GM12878 (cell line): ENCODE data around the gene ODAD2. TPM values are rescaled to one million over a fixed set of nuclear protein-coding genes. Genes with fewer than 3 reads are reported as not detected.

Source experiments
- ATAC-seq: fragments of 200-7000 bp; cut with Tn5 transposase; 3 replicates; pipeline ENCODE4 v1.9.1; 2020; ENCODE audit warnings: mild to moderate bottlenecking, moderate library complexity
- BruUV-seq: library from RNA; stranded (reverse); fragments of 400-500 nt; replicated peaks from 2 replicates; lab custom pipeline; 2021; lab: Mats Ljungman, UMichigan
- CTCF ChIA-PET: fragments of 300-600 bp; sonication (Branson Sonifier 250); formaldehyde crosslinking; extraction: SDS; loops from one replicate; lab custom pipeline; 2021; ENCODE audit warnings: inconsistent platforms; lab: Yijun Ruan, JAX
- POLR2A ChIA-PET: fragments of 350-600 bp; formaldehyde crosslinking; extraction: SDS; loops from one replicate; lab custom pipeline; 2021; ENCODE audit warnings: inconsistent platforms; lab: Charles Lee
- RAD21 ChIA-PET: fragments of 300-600 bp; sonication (Branson Sonifier 250); formaldehyde crosslinking; loops from one replicate; lab custom pipeline; 2023; ENCODE audit warnings: antibody characterized with exemption; ENCODE audit not compliant: unreplicated experiment; lab: Charles Lee
- SMC1A ChIA-PET: fragments of 300-600 bp; sonication (Branson Sonifier 250); formaldehyde crosslinking; loops from one replicate; lab custom pipeline; 2023; ENCODE audit not compliant: unreplicated experiment, uncharacterized antibody; lab: Charles Lee
- DNase-seq: peaks from one replicate; pipeline ENCODE4 v3.0.0-alpha.2; 2011; ENCODE audit warnings: low read depth, low spot score
- FAIRE-seq: peaks from 3 replicates; lab custom pipeline; 2011; peaks lifted over from hg19 to GRCh38; lab: Jason Lieb, UNC
- H2AFZ ChIP-seq: 2 replicates; pipeline ENCODE4 v1.6.0; 2011; ENCODE audit warnings: low read depth, low read length, control low read depth; ENCODE audit not compliant: control insufficient read depth
- H3K27ac ChIP-seq: 2 replicates; pipeline ENCODE4 v1.5.1; 2011; ENCODE audit warnings: control low read depth; ENCODE audit not compliant: control insufficient read depth, insufficient read depth
- H3K27me3 ChIP-seq, 2 experiments: replicated peaks in 1 of 2; 2 replicates each; pipeline versions ENCODE4 v1.6.0 to v1.6.1; 2011; ENCODE audit warnings: low read length in 1 of 2; ENCODE audit not compliant: control insufficient read depth in 2 of 2, insufficient read depth in 2 of 2
- H3K36me3 ChIP-seq, 2 experiments: 2 replicates each; pipeline ENCODE4 v1.5.1; 2011; ENCODE audit warnings: low read length in 1 of 2; ENCODE audit not compliant: control insufficient read depth in 2 of 2, insufficient read depth in 2 of 2
- H3K4me1 ChIP-seq: 2 replicates; pipeline ENCODE4 v1.6.1; 2011; ENCODE audit warnings: mild to moderate bottlenecking, low read length, moderate library complexity, mixed read lengths; ENCODE audit not compliant: control insufficient read depth, insufficient read depth
- H3K4me2 ChIP-seq: 2 replicates; pipeline ENCODE4 v1.6.0; 2011; ENCODE audit warnings: control low read depth; ENCODE audit not compliant: control insufficient read depth, insufficient read depth
- H3K4me3 ChIP-seq: fragments of 200-600 bp; sonication (generic); 2 replicates; pipeline ENCODE4 v1.5.1; 2016
- H3K79me2 ChIP-seq: 2 replicates; pipeline ENCODE4 v1.6.0; 2011; ENCODE audit warnings: low read length; ENCODE audit not compliant: control insufficient read depth, insufficient read depth
- H3K9ac ChIP-seq: 2 replicates; pipeline ENCODE4 v1.8.0; 2011; ENCODE audit warnings: low read length, control low read depth, mixed read lengths; ENCODE audit not compliant: control insufficient read depth, insufficient read depth
- H3K9me3 ChIP-seq: replicated peaks from 3 replicates; pipeline ENCODE4 v1.5.1; 2011; ENCODE audit warnings: mild to moderate bottlenecking, low read length; ENCODE audit not compliant: control insufficient read depth, insufficient read depth
- H4K20me1 ChIP-seq: 2 replicates; pipeline ENCODE4 v1.6.0; 2011; ENCODE audit not compliant: control insufficient read depth, insufficient read depth
- BACH1 ChIP-seq: fragments of 450-650 bp; IDR thresholded peaks from 2 replicates; pipeline ENCODE4 v1.6.1; 2017; ENCODE audit warnings: mild to moderate bottlenecking, borderline replicate concordance
- EP300 ChIP-seq, 2 experiments: fragments of 150-350 bp in 1 of 2; IDR thresholded peaks; 2 replicates each; pipeline ENCODE4 v1.6.1; 2011 to 2012; ENCODE audit warnings: low read depth in 2 of 2, low read length in 2 of 2, borderline replicate concordance in 1 of 2, improper control_type of control experiment in 1 of 2, inconsistent platforms in 1 of 2; ENCODE audit not compliant: control insufficient read depth in 1 of 2
- LARP7 ChIP-seq: fragments of 450-650 bp; IDR thresholded peaks from 2 replicates; pipeline ENCODE4 v1.6.1; 2017; ENCODE audit warnings: mild to moderate bottlenecking
- NFXL1 ChIP-seq: fragments of 450-650 bp; IDR thresholded peaks from 2 replicates; pipeline ENCODE4 v1.6.1; 2017; ENCODE audit warnings: antibody characterized with exemption, mild to moderate bottlenecking, borderline replicate concordance
- NFYB ChIP-seq: IDR thresholded peaks from 2 replicates; pipeline ENCODE4 v1.6.1; 2011; ENCODE audit warnings: low read depth, mild to moderate bottlenecking, low read length, improper control_type of control experiment, moderate library complexity; ENCODE audit not compliant: insufficient read depth
- POLR2A ChIP-seq: IDR thresholded peaks from 2 replicates; pipeline ENCODE4 v1.6.1; 2011; ENCODE audit warnings: low read depth, mild to moderate bottlenecking, low read length
- RELA ChIP-seq: fragments of 450-650 bp; IDR thresholded peaks from 2 replicates; pipeline ENCODE4 v1.8.0; 2014; ENCODE audit warnings: borderline replicate concordance; ENCODE audit not compliant: partially characterized antibody
- SMAD5 ChIP-seq: IDR thresholded peaks from 2 replicates; pipeline ENCODE4 v1.6.1; 2016; ENCODE audit warnings: antibody characterized with exemption, low read depth
- ZNF622 ChIP-seq: fragments of 450-650 bp; IDR thresholded peaks from 2 replicates; pipeline ENCODE4 v1.6.1; 2017; ENCODE audit warnings: mild to moderate bottlenecking, inconsistent platforms
- WGBS: methylation state at CpG from one replicate; pipeline ENCODE4 v1.1.6; 2016; ENCODE audit warnings: low lambda C conversion rate; ENCODE audit not compliant: insufficient replicate concordance, insufficient coverage; ENCODE audit errors: missing lambda C conversion rate; 5-methylcytosine and 5-hydroxymethylcytosine counted together
- in situ Hi-C: fragments of 300-500 bp; cut with MboI; formaldehyde crosslinking; loops from 9 replicates; pipeline ENCODE4 v1.14.3; 2018; ENCODE audit warnings: mixed read lengths
- intact Hi-C: fragments of 100-400 bp; cut with micrococcal nuclease; formaldehyde crosslinking; loops from one replicate; pipeline ENCODE4 v1.14.2; 2022; ENCODE audit not compliant: unreplicated experiment
- polyA plus RNA-seq, 11 experiments: library from polyadenylated mRNA; depleted of rRNA in 4 of 11; unstranded in 6 of 11; stranded (reverse) in 5 of 11; fragments of >200 nt; fragmentation: Nextera tagmentation in 4 of 11; fragmentation: Illumina TruSeq in 1 of 11; extraction: Ambion mirVana in 4 of 11; extraction: Trizol in 1 of 11; gene quantifications; 1 replicate in 1 of 11; 2 replicates in 10 of 11; pipeline versions ENCODE4 v1.2.1 to v1.2.3, GENCODE V29; 2011 to 2016; ENCODE audit warnings: inconsistent platforms in 2 of 11, missing spikeins in 2 of 11, low read depth in 1 of 11
- total RNA-seq, 4 experiments: library from RNA; depleted of rRNA in 3 of 4; stranded (reverse); fragments of >200 nt in 3 of 4; fragmentation: Illumina TruSeq in 1 of 4; extraction: Trizol in 1 of 4; gene quantifications; 2 replicates each; pipeline versions ENCODE4 v1.2.1 to v1.2.3, GENCODE V29; 2013 to 2021
- TF ChIP-seq, protein P1 (sequence below): IDR thresholded peaks from 2 replicates; pipeline ENCODE4 v1.6.1; 2011; ENCODE audit warnings: low read depth, mild to moderate bottlenecking, low read length, moderate library complexity, borderline replicate concordance; ENCODE audit errors: extremely low read depth
- TF ChIP-seq, protein P2 (sequence below): IDR thresholded peaks from 2 replicates; pipeline ENCODE4 v1.6.1; 2012; ENCODE audit warnings: mild to moderate bottlenecking, low read depth, low read length
- TF ChIP-seq, protein P3 (sequence below): IDR thresholded peaks from 2 replicates; pipeline ENCODE4 v1.6.1; 2012; ENCODE audit warnings: improper control_type of control experiment, low read depth, low read length; ENCODE audit not compliant: insufficient replicate concordance

Gene ODAD2
- total and polyA plus RNA-seq, 10 of the 15 experiments (the other 5 are each of a cell fraction or from before 2014, with no cell fraction given), result not detected

DNA sequence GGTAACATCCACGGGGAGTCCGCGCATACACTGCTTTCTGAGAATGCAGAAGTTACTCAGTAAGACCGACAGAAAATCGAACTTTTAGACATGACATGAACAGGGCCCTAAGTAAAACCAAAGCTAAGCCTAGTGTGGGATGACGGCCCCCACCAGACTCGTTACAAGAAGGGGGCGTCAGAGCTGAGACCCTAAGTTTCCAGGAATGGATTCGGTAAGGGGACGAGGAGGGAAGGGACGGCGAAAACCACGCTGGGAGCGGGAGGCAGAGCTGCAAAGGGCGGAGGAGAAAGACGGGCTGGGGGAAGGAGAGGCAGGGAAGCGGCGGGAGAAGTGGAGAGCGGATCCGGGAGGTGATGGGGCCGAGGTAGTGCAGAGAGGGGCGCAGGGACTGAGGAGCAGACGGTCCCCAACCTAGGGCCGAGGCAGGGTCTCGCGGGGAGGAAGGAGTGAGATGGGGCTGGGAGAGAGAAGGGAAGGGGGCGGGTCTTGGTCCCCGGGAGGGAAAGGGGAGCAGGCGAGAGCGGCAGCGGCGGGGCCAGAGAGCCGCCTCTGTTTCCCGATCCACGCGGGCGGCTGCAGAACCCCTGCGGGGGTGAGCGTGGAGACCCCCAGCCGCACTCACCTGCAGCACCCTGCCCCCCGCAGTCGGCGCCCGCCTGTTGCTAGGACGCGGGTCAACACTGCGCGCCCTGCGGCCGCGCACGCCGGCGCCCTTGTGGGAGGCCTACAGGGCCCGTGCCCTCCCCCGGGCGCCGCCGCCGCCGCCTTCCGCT, 513 bp downstream of the ODAD2 start (continued):
- no peak for TF ChIP-seq ZNF622
- TF ChIP-seq EP300 (IDR thresholded peaks at IDR 0.05; ENCODE audit: borderline replicate concordance in 1 of 2, control insufficient read depth in 1 of 2, low read depth in 2 of 2, low read length in 2 of 2), result no peak

DNA sequence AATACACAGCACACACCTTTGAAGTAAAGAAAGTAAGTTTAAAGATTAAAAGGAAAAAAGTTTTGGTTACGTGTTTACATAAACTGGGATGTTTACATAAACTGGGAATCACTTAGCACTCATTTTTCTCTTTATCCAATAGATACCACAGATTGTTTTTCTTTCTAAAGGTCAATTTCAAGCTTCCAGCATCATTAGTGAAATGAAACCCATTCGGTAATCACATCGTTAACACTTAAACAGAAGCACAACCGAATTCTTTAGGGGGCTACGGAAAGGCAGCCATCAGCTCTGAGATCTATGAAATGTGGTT, 1.1 kb downstream of the ODAD2 start:
- ChIA-PET RAD21 (no interaction called here), SMC1A (no interaction called here), CTCF (no interaction called here), POLR2A (no interaction called here)
- WGBS, result 21% methylated on average over 5 of the region's 5 CpGs
- DNase-seq, result no peak
- H4K20me1 ChIP-seq, result no peaks in the 10 kb centered on the region
- no peak overlapping the region for H3K9ac ChIP-seq
- H3K27me3 ChIP-seq, result peaks cover 3 to 6% of the 10 kb centered on the region in 2 experiments; a peak in 3 of 4 replicates
- H3K4me3 ChIP-seq, result no peak overlapping the region
- no TSS peak for BruUV-seq
- no peak overlapping the region for H2AFZ ChIP-seq
- no peak overlapping the region for H3K27ac ChIP-seq
- H3K36me3 ChIP-seq, result no peaks in the 10 kb centered on the region
- no peaks in the 10 kb centered on the region for H3K4me1 ChIP-seq
- no peak for ATAC-seq
- in situ Hi-C loops (no loop called here), intact Hi-C loops (no loop called here)
- no peaks in the 10 kb centered on the region for H3K79me2 ChIP-seq
- no peaks in the 10 kb centered on the region for H3K9me3 ChIP-seq
- FAIRE-seq, result no peak
- no peak overlapping the region for H3K4me2 ChIP-seq
- TF ChIP-seq, protein P1, sequence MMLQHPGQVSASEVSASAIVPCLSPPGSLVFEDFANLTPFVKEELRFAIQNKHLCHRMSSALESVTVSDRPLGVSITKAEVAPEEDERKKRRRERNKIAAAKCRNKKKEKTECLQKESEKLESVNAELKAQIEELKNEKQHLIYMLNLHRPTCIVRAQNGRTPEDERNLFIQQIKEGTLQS, result no peak
- TF ChIP-seq NFYB, result no peak
- TF ChIP-seq LARP7, result no peak
- no peak for TF ChIP-seq RELA
- TF ChIP-seq BACH1, result no peak
- TF ChIP-seq SMAD5, result no peak
- TF ChIP-seq, protein P2, sequence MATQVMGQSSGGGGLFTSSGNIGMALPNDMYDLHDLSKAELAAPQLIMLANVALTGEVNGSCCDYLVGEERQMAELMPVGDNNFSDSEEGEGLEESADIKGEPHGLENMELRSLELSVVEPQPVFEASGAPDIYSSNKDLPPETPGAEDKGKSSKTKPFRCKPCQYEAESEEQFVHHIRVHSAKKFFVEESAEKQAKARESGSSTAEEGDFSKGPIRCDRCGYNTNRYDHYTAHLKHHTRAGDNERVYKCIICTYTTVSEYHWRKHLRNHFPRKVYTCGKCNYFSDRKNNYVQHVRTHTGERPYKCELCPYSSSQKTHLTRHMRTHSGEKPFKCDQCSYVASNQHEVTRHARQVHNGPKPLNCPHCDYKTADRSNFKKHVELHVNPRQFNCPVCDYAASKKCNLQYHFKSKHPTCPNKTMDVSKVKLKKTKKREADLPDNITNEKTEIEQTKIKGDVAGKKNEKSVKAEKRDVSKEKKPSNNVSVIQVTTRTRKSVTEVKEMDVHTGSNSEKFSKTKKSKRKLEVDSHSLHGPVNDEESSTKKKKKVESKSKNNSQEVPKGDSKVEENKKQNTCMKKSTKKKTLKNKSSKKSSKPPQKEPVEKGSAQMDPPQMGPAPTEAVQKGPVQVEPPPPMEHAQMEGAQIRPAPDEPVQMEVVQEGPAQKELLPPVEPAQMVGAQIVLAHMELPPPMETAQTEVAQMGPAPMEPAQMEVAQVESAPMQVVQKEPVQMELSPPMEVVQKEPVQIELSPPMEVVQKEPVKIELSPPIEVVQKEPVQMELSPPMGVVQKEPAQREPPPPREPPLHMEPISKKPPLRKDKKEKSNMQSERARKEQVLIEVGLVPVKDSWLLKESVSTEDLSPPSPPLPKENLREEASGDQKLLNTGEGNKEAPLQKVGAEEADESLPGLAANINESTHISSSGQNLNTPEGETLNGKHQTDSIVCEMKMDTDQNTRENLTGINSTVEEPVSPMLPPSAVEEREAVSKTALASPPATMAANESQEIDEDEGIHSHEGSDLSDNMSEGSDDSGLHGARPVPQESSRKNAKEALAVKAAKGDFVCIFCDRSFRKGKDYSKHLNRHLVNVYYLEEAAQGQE, result no peak
- TF ChIP-seq NFXL1, result no peak
- TF ChIP-seq POLR2A, result no peak
- TF ChIP-seq, protein P3, sequence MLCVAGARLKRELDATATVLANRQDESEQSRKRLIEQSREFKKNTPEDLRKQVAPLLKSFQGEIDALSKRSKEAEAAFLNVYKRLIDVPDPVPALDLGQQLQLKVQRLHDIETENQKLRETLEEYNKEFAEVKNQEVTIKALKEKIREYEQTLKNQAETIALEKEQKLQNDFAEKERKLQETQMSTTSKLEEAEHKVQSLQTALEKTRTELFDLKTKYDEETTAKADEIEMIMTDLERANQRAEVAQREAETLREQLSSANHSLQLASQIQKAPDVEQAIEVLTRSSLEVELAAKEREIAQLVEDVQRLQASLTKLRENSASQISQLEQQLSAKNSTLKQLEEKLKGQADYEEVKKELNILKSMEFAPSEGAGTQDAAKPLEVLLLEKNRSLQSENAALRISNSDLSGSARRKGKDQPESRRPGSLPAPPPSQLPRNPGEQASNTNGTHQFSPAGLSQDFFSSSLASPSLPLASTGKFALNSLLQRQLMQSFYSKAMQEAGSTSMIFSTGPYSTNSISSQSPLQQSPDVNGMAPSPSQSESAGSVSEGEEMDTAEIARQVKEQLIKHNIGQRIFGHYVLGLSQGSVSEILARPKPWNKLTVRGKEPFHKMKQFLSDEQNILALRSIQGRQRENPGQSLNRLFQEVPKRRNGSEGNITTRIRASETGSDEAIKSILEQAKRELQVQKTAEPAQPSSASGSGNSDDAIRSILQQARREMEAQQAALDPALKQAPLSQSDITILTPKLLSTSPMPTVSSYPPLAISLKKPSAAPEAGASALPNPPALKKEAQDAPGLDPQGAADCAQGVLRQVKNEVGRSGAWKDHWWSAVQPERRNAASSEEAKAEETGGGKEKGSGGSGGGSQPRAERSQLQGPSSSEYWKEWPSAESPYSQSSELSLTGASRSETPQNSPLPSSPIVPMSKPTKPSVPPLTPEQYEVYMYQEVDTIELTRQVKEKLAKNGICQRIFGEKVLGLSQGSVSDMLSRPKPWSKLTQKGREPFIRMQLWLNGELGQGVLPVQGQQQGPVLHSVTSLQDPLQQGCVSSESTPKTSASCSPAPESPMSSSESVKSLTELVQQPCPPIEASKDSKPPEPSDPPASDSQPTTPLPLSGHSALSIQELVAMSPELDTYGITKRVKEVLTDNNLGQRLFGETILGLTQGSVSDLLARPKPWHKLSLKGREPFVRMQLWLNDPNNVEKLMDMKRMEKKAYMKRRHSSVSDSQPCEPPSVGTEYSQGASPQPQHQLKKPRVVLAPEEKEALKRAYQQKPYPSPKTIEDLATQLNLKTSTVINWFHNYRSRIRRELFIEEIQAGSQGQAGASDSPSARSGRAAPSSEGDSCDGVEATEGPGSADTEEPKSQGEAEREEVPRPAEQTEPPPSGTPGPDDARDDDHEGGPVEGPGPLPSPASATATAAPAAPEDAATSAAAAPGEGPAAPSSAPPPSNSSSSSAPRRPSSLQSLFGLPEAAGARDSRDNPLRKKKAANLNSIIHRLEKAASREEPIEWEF, result no peak
